HL-60 (cell line): ENCODE measurements around the gene RUNX2.

Experiments
- DNase-seq, 2 experiments: peaks; one replicate each; pipeline ENCODE4 v3.0.0-alpha.2; 2010 to 2020; ENCODE audit warnings: low read depth in 1 of 2, low spot score in 1 of 2
- H3K27ac ChIP-seq: fragments of 250-450 bp; sonication (Bioruptor Pico); replicated peaks from 2 replicates; pipeline ENCODE4 v1.5.1; 2020; ENCODE audit warnings: mild to moderate bottlenecking, moderate library complexity
- H3K27me3 ChIP-seq: fragments of 250-450 bp; sonication (Bioruptor Pico); 2 replicates; pipeline ENCODE4 v1.5.1; 2021; ENCODE audit warnings: mild to moderate bottlenecking, moderate library complexity; ENCODE audit not compliant: insufficient read depth, poor library complexity, severe bottlenecking
- H3K4me3 ChIP-seq: replicated peaks from 2 replicates; pipeline ENCODE4 v1.5.1; 2011; ENCODE audit warnings: mild to moderate bottlenecking, control low read depth, low read length; ENCODE audit not compliant: insufficient read depth
- GABPA ChIP-seq: IDR thresholded peaks from 2 replicates; pipeline ENCODE4 v1.6.1; 2012; ENCODE audit warnings: low read depth
- POLR2AphosphoS5 ChIP-seq: IDR thresholded peaks from 2 replicates; pipeline ENCODE4 v1.6.1; 2012; ENCODE audit warnings: low read depth
- REST ChIP-seq: IDR thresholded peaks from 2 replicates; pipeline ENCODE4 v1.6.1; 2012; ENCODE audit warnings: low read depth; ENCODE audit not compliant: insufficient replicate concordance
- SPI1 ChIP-seq: IDR thresholded peaks from 2 replicates; pipeline ENCODE4 v1.6.1; 2012; ENCODE audit warnings: low read depth, mild to moderate bottlenecking, borderline replicate concordance
- TF ChIP-seq, protein P1 (sequence below): IDR thresholded peaks from one replicate; pipeline ENCODE4 v1.5.1; 2011; ENCODE audit warnings: low read length, control low read depth, inconsistent platforms; ENCODE audit not compliant: insufficient read depth

The RUNX2 gene

DNA sequence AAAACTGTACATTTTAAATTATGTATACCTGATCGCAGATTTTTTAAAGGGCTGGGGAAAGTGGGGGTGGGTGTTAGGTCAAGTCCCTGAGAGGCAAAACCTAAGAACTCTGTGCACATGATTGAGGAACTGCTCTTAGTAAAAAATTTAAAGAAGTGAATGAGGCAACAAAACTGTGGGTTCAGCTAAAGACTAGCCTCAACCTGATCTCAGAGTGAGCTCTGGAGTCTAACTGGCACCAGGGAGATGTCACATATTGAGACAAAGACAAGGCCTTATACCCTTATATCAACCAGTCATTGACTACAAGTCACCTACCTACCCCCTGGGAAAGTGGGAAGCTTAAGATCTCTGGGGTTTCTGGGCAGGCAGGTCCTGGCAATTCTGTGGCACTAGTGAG is 27.4 kb upstream of the RUNX2 start:
- TF ChIP-seq POLR2AphosphoS5 (no peak), SPI1 (peak; percentile 77)
- 0 out of 2 replicates have a peak overlapping the region, but pooled peaks have one; percentile 1 for H3K27ac ChIP-seq
- DNase-seq = peak in 1 of 2 experiments; percentile 57

GRCh38 chr6:45301348-45302142 is 26.6 kb upstream of the RUNX2 start:
- TF ChIP-seq SPI1 (no peak), POLR2AphosphoS5 (no peak), GABPA (no peak), REST (no peak)
- TF ChIP-seq, protein P1, sequence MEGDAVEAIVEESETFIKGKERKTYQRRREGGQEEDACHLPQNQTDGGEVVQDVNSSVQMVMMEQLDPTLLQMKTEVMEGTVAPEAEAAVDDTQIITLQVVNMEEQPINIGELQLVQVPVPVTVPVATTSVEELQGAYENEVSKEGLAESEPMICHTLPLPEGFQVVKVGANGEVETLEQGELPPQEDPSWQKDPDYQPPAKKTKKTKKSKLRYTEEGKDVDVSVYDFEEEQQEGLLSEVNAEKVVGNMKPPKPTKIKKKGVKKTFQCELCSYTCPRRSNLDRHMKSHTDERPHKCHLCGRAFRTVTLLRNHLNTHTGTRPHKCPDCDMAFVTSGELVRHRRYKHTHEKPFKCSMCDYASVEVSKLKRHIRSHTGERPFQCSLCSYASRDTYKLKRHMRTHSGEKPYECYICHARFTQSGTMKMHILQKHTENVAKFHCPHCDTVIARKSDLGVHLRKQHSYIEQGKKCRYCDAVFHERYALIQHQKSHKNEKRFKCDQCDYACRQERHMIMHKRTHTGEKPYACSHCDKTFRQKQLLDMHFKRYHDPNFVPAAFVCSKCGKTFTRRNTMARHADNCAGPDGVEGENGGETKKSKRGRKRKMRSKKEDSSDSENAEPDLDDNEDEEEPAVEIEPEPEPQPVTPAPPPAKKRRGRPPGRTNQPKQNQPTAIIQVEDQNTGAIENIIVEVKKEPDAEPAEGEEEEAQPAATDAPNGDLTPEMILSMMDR = no peak
- DNase-seq = no peak

More for the DNA sequence above, 27.4 kb upstream of the RUNX2 start:
- Histone ChIP-seq H3K27me3 (no peaks in the 10 kb centered on the region), H3K4me3 (no peak overlapping the region)

DNA sequence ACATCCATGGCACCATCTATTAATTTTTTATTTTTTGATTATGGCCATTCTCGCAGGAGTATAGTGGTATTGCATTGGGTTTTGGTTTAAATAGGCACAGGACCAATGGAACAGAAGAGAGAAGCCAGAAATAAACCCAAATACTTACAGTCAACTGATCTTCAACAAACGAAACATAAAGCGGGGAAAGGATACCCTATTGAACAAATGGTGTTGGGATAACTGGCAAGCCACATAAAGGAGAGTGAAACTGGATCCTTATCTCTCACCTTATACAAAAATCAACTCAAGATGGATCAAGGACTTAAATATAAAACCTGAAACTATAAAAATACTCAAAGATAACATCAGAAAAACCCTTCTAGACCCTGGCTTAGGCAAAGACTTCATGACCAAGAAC is 25.3 kb upstream of the RUNX2 start:
- Histone ChIP-seq H3K27me3 (no peaks in the 10 kb centered on the region), H3K4me3 (no peak overlapping the region), H3K27ac (no peak overlapping the region)
- TF ChIP-seq POLR2AphosphoS5 (no peak), SPI1 (no peak), REST (no peak), GABPA (no peak)
- TF ChIP-seq, protein P1 = no peak
- DNase-seq = no peak

More at GRCh38 chr6:45301348-45302142, 26.6 kb upstream of the RUNX2 start:
- Histone ChIP-seq H3K27me3 (no peaks in the 10 kb centered on the region), H3K27ac (0 out of 2 replicates have a peak overlapping the region, but pooled peaks have one; percentile 1), H3K4me3 (no peak overlapping the region)

- no peaks in the 10 kb centered on the region for H3K27me3 ChIP-seq
Measured at GRCh38 chr6:45305546-45305945, 22.6 kb upstream of the RUNX2 start.

More at GRCh38 chr6:45305546-45305945, 22.6 kb upstream of the RUNX2 start:
- DNase-seq = no peak
- no peak overlapping the region for H3K27ac ChIP-seq
- TF ChIP-seq, protein P1 = no peak
- no peak for TF ChIP-seq POLR2AphosphoS5
- no peak for TF ChIP-seq REST
- TF ChIP-seq SPI1 = no peak
- no peak for TF ChIP-seq GABPA
- H3K4me3 ChIP-seq = no peak overlapping the region
